NCI-H2081 treated with DMSO at 0.1 percent for 48 hours (cell line): ENCODE data around the gene GMPR.
"Not testable (repeated sequence)": the region's sequence is repeated elsewhere in the genome, so short reads cannot be mapped to it uniquely, and the experiment has no call there.

Experiments
- DNase-seq: peaks from one replicate; lab custom pipeline; 2025; lab: John Stamatoyannopoulos, UW

Gene GMPR

GRCh38 chr6:16225062-16225731, 13.2 kb upstream of the GMPR start:
- DNase-seq = not testable (repeated sequence)

GRCh38 chr6:16226117-16227047, 12.0 kb upstream of the GMPR start:
- not testable (repeated sequence) for DNase-seq

- DNase-seq = no peak
These were observed 11.3 kb upstream of the GMPR start for GRCh38 chr6:16227048-16227562.

- DNase-seq = no peak
These were observed 10.8 kb upstream of the GMPR start for GRCh38 chr6:16227605-16228004.

GRCh38 chr6:16228043-16228442, 10.3 kb upstream of the GMPR start:
- DNase-seq = no peak

GRCh38 chr6:16228709-16229665, 9.4 kb upstream of the GMPR start:
- DNase-seq = no peak

GRCh38 chr6:16229700-16230099, 8.7 kb upstream of the GMPR start:
- no peak for DNase-seq

- no peak for DNase-seq
These were observed 7.4 kb upstream of the GMPR start for GRCh38 chr6:16230953-16231352.

GRCh38 chr6:16232086-16232485, 6.3 kb upstream of the GMPR start:
- DNase-seq = no peak

- DNase-seq = no peak
These were observed 2.3 kb upstream of the GMPR start for GRCh38 chr6:16236009-16236501.

GRCh38 chr6:16236631-16237199, 1.7 kb upstream of the GMPR start:
- no peak for DNase-seq

GRCh38 chr6:16237242-16237641, 1.1 kb upstream of the GMPR start:
- DNase-seq = no peak

- no peak for DNase-seq
These were observed 793 bp downstream of the GMPR start for GRCh38 chr6:16238963-16239797.

GRCh38 chr6:16239798-16240123, 1.4 kb downstream of the GMPR start:
- DNase-seq = no peak

- DNase-seq = no peak
These were observed 2.4 kb downstream of the GMPR start for GRCh38 chr6:16240589-16241320.

GRCh38 chr6:16241321-16241689, 2.9 kb downstream of the GMPR start:
- no peak for DNase-seq

GRCh38 chr6:16243055-16243454, 4.7 kb downstream of the GMPR start:
- no peak for DNase-seq

GRCh38 chr6:16243664-16244063, 5.3 kb downstream of the GMPR start:
- no peak for DNase-seq

GRCh38 chr6:16244446-16244845, 6.1 kb downstream of the GMPR start:
- DNase-seq = no peak

- DNase-seq = peak; percentile 83
These were observed 6.6 kb downstream of the GMPR start for GRCh38 chr6:16244869-16245451.
